IPS-11a (cell line): ENCODE data around the gene INVS.
"Not testable (repeated sequence)": the region's sequence is repeated elsewhere in the genome, so short reads cannot be mapped to it uniquely, and the experiment has no call there.

Experiments used
- H3K4me3 ChIP-seq: one replicate; pipeline ENCODE4 v1.5.1; 2013; ENCODE audit warnings: low read depth, low read length, control low read depth

Gene INVS, protein sequence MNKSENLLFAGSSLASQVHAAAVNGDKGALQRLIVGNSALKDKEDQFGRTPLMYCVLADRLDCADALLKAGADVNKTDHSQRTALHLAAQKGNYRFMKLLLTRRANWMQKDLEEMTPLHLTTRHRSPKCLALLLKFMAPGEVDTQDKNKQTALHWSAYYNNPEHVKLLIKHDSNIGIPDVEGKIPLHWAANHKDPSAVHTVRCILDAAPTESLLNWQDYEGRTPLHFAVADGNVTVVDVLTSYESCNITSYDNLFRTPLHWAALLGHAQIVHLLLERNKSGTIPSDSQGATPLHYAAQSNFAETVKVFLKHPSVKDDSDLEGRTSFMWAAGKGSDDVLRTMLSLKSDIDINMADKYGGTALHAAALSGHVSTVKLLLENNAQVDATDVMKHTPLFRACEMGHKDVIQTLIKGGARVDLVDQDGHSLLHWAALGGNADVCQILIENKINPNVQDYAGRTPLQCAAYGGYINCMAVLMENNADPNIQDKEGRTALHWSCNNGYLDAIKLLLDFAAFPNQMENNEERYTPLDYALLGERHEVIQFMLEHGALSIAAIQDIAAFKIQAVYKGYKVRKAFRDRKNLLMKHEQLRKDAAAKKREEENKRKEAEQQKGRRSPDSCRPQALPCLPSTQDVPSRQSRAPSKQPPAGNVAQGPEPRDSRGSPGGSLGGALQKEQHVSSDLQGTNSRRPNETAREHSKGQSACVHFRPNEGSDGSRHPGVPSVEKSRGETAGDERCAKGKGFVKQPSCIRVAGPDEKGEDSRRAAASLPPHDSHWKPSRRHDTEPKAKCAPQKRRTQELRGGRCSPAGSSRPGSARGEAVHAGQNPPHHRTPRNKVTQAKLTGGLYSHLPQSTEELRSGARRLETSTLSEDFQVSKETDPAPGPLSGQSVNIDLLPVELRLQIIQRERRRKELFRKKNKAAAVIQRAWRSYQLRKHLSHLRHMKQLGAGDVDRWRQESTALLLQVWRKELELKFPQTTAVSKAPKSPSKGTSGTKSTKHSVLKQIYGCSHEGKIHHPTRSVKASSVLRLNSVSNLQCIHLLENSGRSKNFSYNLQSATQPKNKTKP

DNA sequence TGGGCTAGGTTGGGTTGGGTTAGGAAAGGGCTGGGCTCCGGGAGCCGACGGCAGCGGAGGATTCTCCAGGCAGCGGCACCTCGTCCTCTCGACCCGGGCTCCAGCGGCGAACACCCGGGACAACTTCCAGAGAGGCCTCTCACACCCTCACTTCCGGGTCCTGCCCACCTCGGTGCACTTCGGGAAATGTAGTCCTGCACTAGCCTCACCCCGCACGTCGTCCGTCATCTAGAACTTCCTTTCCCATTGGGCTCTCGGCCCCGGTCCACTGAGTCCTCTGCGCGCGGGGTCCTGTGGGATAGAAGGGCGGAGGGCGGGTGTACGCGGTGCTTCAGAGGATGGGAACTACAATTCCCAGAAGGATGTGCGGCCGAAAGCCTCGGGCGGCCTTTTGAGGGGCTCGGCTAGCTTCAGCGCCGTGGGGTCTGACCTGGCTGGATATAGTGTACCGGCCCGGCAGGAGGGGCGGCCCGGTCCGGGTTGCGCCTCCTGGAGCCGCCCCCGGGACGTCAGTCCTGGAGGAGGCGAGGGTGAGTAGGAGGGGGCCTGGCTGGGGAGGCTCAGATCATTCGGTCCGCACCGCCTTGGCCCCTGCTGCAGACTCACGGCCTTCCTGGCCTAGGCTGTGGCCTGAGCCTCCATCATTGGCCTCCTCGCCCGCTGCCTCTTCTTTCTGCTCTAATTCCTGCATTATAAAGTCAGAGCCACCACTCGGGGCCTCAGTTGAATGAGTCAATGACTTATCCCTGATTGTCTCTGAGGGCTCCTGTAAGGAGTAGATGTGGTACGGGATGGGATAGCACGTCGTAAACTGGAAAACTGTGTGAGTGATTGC, at the start of gene INVS, which contains the start of gene ERP44:
INVS (plus strand) TSS at position 357 of the 835 bp plus-strand sequence. CDS start 5,279 bp downstream, outside the sequence.
ERP44 (minus strand) TSS at position 114 of the 835 bp plus-strand sequence. CDS start 160 bp downstream, outside the sequence.
- peak within 1 kb of the TSS; percentile 97 for H3K4me3 ChIP-seq

DNA sequence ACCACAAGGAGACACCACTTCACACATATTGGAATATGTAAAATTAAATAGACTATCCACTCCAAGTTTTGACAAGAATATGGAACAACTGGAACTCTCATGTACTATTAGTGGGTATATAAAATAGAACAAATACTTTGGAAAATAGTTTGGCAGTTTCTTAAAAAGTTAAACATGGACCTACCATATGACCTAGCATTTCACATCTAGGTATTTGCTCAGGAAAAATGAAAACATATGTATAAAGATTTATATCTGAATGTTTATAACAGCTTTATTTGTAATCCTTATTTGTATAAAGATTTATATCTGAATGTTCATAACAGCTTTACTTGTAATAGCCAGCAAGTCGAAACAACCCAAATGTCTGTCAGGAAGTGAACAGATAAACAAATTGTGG, 49.5 kb upstream of the INVS start:
- H3K4me3 ChIP-seq: no peak overlapping the region

DNA sequence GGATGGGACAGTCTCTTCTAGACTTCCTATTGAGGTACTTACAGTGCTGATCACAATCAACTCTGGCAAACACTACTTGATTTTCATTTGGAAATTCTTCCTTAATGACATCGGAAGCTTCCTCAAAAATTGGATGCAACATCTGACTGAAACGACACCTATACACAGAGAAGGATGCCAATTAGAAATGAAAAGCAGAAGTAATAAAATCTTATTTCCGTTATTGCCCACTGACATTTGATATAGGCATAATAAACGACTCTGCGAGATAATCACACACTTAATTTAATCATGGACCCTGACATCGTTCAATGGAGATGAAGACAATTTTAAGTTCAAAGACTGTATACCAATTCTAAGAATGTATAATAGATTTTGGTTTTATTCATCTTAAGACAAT, 46.7 kb upstream of the INVS start:
- H3K4me3 ChIP-seq: no peak overlapping the region

DNA sequence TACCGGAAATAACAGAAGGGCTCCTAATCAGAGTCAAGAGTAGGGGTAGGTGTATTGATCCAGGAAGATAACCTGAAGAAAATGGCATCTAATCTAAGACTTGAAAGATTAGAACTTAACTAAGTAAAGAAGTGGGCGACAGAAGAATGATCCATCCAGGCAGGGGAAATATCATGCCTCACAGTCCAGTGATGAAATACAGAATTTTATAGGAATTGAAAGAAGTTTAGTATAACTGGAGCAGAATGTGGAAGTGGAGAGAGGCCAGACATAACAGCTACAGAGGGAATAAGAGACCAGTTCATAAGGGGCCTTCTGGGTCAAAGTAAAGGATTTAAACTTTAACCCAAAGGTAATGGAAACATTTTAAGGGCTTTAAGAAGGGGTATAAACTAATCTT, 42.5 kb upstream of the INVS start:
- no peak overlapping the region for H3K4me3 ChIP-seq

DNA sequence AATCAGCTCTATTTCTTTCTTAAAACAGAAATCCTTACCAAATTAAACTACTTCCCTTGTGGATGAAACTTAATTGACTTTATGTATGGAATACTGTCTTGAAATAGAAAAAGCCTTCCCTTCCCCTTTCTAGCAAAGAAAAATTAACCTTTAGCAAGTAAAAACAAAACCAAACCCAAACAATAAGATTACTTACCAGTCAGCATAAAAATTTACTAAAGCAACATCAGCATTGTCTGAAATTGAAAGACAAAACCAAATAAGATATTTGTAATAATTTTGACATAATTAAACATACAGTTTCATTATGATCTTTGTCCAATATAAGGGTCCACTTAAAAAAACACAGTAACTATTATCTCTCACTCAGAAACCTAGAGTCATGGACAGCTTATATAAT, 41.4 kb upstream of the INVS start:
- H3K4me3 ChIP-seq: no peak overlapping the region

DNA sequence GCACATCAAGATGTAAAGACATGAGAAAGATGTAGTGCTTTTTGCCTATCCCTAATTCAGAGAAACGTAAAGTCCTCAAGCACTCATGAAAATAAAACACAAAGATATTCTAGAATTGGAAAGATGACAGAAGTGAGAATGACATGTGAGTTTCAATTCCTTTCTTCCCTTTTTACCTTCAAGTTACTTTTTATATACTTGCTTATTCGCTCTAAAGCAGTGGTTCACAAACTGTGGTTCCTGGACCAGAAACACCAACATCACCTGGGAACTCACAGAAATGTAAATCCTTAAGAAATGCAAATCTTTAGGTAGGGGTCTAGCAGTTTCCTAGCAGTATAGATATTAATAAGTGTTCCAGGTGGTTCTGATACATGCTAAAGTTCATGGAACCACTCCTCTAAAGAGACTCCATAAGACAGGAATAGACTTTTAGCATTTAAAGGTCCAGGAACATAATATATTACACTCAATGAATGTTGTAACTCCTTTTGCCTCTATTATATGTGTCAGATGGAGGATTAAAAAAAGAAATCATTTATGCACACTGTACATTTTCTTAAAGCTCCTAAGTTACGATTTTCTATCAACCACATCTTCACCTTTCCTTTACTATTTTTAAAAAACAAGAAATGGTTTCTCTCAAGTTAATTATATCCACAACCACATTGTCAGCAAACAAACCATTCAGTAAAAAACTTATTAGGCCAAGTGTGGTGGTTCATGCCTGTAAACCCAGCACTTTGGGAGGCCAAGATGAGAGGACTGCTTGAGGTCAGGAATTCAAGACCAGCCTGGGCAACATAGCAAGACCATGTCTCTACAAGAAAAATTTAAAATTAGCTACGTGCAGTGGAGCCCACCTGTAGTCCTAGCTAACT, 40.1 kb upstream of the INVS start:
- no peak overlapping the region for H3K4me3 ChIP-seq

DNA sequence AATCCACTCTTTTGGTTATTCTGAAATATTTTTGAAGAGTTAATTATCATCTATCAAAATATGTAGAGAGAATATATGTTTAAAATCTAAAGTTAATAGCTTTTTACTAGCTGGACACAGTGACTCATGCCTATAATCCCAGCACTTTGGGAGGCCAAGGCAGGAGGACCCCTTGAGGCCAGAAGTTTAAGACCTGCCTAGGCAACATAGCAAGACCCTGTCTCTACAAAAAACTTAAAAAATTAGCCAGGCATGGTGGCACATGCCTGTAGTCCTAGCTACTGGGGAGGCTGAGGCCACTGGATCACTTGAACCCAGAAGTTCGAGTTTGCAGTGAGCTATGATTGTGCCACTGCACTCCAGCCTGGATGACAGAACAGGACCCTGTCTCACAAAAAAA, 36.4 kb upstream of the INVS start:
- H3K4me3 ChIP-seq: not testable (repeated sequence)

DNA sequence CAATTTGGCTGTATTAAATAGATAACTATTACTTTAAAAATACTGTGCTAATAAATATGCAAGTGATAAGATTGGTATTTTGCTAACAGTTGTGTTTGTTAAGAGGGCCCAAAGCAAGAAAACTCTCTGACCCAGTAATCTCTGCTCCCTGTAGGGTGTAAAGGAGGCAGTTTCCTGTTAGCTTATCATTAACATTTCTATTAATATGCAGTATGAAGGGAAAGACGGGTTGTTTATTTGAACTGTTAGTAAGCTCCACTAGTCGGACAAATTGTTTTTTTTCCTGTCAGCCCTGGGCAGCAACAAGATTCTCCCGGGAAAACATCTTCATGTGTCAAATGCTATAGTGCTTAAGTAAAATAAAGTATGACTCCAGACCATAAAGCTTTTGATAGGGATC, 35.9 kb upstream of the INVS start:
- H3K4me3 ChIP-seq: no peak overlapping the region

DNA sequence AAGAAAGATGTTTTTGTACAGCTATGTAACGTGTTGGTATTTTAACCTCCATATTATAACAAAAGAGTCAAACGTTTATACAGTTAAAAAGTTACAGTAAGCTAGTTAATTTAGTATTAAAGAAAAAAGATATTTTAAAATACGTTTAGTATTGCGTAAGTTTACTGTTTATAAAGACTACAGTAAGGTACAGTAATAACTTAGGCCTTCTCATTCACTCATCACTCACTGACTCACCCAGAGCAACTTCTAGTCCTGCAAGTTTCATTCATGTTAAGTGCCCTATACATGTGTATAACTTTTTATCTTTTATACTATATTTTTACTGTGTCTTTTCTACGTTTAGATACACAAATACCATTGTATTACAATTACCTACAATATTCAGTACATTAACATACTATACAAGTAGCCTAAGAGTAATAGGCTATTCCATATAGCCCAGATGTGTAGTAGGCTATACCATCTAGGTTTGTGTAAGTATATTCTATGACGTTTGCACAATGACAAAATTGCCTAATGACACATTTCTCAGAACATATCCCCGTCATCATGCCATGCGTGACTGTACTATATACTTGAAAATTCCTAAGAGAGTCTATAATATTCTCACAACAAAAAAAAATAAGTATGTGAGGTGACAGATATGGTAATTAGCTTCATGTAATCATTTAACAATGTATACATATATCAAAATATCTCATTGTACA, 34.0 kb upstream of the INVS start:
- H3K4me3 ChIP-seq: no peak overlapping the region

DNA sequence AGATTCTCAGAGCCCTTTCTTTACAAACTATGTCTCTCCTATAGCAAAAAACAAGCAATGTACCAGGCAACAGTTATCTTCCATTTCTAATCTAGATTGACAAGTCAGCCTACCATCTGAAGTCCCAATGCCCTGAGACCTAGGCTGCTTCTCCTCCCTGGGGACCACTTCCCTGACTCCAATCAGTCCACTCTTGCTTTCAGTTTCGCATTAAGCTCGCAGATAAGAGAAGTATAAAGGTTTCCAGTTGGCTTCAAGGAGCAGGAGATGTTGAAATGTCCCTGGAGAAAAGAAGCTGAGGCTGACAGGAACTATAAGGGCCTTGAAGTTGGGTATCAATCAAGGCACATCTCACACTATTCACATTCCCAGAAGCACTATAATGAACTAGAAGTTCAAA, 32.5 kb upstream of the INVS start:
- no peak overlapping the region for H3K4me3 ChIP-seq

DNA sequence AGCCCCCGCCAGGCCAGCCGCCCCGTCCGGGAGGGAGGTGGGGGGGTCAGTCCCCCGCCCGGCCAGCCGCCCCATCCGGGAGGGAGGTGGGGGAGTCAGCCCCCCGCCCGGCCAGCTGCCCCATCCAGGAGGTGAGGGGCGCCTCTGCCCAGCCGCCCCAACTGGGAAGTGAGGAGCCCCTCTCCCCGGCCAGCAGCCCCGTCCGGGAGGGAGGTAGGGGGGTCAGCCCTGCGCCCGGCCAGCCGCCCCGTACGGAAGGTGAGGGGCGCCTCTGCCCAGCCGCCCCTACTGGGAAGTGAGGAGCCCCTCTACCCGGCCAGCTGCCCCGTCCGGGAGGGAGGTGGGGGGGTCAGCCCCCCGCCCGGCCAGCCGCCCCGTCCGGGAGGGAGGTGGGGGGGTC, 31.1 kb upstream of the INVS start:
- not testable (repeated sequence) for H3K4me3 ChIP-seq

DNA sequence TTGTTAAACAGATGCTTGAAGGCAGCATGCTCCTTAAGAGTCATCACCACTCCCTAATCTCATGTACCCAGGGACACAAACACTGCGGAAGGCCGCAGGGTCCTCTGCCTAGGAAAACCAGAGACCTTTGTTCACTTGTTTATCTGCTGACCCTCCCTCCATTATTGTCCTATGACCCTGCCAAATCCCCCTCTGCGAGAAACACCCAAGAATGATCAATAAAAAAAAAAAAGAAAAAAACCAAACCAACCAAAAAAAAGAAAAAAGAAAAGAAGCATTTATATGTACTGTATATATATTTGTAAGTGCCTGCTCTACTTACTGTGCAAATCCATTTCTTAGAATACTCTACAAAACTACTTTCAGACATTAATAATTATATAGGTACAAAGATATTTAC, 30.0 kb upstream of the INVS start:
- H3K4me3 ChIP-seq: not testable (repeated sequence)

DNA sequence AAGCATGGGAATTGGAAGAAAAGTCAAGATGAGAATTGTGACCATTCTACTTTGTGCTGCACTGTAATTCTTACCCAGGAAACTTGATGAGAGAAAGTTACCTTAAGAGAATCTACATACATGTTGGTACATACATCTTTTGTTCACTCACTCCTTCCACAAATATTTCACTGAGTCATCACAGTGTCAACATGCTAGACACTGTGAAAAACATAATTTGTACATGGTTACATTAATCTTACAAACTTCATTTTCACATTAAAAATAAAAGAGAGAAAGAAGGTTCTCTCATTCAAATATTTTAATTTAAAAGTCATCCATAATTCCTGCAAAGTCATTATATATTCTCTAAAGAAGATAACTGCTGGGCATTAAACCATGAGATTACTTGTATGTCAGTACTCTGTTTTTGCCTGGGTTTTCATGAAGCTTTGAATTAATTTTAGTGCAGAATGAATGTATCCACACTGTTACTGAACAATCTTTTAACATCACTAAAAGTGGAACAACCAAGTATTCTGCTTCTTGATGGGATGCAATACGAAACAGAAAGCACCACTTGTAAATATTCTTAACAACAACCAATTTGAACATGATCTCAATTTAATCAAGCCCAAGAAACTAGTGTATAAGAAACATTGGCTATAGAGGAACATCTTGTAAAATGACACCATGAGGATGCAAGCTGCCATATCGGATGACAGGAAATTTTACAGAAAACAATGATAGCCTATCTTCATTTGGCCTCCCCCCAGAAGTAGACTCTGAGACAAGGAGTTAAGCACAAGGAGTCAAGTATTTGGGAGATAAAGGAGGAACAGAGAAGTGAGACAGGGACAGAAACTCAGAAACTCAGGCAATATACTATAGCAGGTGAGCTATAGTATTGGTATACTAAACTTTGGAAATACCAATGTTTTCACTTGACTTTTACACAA, 28.7 kb upstream of the INVS start:
- H3K4me3 ChIP-seq: no peak overlapping the region

DNA sequence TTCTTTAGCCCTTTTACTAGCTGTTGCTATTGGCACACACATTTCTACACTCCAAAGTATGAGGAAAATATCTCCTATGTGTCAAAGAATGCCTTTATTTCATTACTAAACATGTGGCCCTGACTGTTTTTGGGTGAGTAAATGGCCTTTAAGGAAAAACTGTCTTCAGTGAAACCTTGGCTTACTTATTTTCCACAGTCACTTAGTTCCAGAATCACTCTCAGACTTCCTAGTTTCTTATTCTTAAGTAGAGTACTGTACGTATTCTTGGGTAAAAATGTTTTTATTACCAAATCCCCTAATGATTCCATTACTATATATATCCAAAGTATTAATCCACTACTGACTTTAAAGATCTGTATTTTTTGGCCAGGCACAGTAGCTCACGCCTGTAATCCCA, 27.8 kb upstream of the INVS start:
- no peak overlapping the region for H3K4me3 ChIP-seq

DNA sequence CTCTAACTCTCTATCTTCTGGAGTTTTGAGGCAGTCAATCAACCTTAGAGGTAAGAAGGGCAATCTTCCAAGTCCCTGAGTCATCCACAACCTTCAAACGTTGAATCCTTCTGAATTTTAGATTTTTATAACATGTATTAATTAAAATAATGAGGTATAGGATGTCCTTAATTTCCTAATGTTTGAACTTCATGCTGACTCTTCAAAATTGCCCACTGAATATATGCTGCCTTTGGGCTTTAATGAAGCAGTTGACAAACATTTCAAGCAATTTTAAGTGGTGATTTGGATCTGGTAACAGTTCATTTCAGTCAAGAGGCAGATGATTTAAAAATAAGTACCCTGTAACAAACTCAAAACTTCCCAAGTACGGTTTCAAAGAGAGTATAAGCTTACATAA, 26.2 kb upstream of the INVS start:
- H3K4me3 ChIP-seq: no peak overlapping the region

DNA sequence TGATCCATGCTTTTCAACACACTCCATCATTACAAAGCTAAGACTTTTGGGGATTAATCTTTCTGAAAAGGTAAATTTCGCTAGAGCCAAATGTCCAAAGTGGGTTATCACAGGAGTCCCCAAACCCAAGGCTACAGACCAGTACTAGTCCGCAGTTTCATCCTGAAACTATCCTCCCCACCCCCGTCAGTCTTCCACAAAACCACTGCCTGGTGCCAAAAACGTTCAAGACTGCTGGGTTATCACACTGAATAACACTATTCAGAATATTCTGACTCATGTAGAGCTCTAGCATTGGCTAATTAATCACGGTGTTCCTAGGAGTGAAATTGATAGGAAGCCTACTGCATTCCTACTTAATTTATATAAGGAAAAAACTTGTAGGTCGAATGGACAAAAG, 24.9 kb upstream of the INVS start:
- no peak overlapping the region for H3K4me3 ChIP-seq

DNA sequence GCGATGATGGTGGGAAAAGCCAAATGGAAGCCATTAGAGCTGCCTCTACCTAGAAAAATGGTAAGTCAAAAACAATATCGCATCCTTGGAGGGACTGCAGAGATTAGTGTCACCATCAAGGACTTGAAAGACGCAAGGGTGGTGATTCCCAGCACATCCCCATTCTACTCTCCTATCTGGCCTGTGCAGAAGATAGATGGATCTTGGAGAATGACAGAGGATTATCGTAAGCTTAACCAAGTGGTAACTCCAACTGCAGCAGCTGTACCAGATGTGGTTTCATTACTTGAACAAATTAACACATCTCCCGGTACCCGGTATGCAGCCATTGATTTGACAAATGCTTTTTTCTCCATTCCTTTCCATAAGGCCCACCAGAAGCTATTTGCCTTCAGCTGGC, 24.1 kb upstream of the INVS start:
- no peak overlapping the region for H3K4me3 ChIP-seq

DNA sequence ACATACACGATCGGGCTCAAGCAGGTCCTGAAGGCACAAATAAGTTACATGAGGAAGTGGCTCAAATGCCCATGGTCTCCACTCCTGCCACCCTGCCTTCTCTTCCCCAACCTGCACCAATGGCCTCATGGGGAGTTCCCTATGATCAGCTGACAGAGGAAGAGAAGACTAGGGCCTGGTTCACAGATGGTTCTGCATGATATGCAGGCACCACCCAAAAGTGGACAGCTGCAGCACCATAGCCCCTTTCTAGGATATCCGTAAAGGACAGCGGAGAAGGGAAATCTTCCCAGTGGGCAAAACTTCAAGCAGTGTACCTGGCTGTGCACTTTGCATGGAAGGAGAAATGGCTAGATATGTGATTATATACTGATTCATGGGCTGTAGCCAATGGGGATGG, 22.8 kb upstream of the INVS start:
- H3K4me3 ChIP-seq: not testable (repeated sequence)
